Stimulated activated CD8-positive, alpha-beta memory T cell treated with anti-CD3 and anti-CD28 coated beads, Interleukin-15, amount 100 ng/mL, for 48 hours (primary cell): ENCODE measurements around the gene COQ10A.
A peak's percentile ranks its signal among the peaks of the same experiment; 100 is the strongest.
"Not testable (repeated sequence)": the region's sequence is repeated elsewhere in the genome, so short reads cannot be mapped to it uniquely, and the experiment has no call there.

Experiments
- DNase-seq, 2 donors: peaks; one replicate each; pipeline ENCODE4 v3.0.0-alpha.2; 2020; ENCODE audit warnings: low read depth in 2 of 2

The COQ10A gene

DNA sequence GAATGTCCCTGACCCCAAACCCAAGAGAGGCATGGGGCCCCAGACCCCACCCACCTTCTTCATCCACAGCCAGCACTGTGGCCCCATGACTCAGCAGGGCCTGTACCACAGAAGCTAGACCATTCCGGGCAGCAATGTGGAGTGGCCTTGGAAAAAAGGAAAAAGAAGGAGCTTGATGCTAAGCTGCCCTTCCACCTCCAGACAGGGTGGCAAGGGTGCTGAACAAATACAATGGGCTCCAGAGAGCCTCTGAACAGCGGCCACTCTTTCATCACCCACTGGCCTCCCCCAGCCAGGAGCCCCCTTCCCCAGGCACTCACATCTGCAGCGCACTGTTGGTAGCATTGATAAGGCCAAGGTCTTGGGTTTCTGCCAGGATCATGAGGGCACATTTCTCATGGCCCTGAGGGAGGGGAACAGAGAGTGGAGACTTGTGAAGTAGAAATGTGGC is 23.0 kb upstream of the COQ10A start:
- no peak for DNase-seq

DNA sequence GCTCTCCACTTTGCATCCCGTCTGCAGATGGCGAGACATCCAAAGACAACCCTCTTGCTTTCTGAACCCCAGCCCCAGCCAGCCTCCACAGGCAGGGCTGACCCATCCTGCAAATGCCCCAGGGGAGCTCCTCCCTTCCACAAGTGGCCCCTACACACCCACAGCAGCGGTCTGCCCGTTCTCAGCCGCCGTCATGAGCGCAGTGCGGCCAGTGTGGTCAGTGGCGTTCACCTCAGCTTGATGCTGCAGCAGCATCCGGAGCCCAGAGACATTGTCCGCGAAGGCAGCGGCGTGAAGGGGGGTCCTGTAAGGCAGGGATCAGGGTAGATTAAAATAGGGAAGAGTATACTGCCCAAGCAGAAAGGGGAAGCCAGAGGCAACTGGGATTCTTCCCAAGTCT is 22.2 kb upstream of the COQ10A start:
- DNase-seq, result no peak

DNA sequence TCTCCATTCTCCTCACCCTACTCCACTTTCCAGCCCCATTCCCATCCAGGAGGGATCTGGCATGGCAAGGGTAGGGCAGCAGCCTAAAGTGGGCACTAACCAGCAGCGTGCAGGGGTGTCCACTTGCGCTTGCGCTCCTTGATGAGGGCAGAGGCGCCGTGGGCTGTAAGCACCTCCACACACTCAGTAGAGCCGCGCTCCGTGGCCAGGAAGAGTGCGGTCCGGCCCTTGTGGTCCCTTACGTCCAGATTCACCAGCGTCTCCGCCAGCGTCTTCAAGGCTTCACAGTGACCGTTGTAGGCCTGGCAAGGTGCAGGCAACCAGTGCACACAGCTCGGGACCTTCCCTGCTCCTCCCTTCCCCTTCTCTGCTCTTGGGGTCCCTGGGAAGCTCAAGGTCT is 18.8 kb upstream of the COQ10A start:
- no peak for DNase-seq

DNA sequence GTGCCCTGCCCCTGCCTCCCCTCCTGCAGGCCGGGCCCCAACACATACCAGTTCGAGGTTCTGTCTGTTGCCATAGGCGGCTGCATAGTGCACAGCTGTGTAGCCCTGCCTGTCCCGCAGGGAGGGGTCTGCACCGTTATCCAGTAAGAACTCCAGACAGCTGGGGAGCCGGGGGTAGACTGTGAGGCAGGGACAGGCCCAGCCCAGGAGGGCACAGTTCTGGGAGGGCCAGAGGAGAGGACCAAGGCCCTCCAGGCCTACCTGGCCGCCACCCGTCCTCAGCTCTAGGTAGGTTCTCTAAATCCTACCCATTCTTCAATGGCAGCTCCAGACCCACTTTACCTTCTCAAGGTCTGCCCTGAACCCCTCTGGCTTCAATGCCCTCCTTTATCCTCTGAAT is 18.0 kb upstream of the COQ10A start:
- DNase-seq, result no peak

DNA sequence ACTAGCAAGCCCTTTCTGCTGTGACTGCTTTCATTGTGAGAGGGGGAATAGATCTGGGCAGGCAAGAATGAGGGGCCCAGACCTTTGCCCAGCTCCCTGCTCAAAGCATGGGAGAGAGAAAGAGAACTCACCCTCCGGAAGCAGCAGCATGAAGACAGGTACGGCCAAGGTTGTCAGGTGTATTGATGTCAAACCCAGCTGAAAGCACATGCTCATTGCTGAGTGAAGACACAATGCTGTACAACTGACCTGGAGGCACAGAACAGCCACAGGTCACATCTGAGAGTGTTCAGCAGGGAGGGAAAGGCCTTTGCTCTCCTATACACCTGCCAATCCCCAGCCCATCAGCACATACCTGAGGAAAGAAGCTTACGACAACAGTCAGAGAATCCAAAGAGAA is 14.1 kb upstream of the COQ10A start:
- DNase-seq, result no peak

DNA sequence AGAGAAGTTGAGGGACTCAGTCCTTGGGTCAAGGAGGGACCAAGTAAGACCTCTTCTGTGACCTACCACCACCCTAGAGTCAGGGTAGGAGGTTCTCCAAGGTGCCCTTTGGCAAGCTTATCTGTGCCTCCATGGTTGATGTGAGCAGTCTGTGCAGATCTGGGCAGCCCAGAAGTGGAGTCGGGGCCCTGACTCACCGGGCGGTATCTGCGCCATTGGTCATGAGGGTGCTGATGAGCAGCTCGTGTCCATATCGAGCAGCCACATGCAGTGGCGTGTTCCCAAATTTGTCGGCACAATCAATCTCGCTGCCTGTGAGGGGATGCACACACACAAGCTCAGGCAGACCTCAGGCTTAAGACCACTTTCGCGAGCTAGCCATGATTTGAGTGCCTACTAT is 13.7 kb upstream of the COQ10A start:
- DNase-seq, result no peak

DNA sequence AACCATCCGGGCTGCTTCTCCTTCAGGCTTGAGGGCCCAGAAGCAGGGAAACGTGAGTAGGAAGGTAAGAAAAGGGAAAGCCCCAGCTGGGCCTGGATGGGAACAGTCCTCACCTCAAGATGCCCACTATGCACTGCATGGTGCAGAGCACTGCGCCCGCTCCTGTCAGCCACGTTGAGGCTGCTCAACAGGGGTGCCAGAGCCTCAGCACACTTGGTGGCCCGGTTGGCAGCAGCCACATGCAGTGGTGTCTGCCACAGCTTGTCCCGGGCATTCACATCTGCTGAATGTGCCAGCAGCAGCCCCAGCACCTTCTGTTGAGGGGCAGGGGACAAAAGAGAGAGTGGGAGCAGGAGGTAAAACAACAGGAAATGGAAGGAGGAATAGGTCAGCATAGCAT is 11.1 kb upstream of the COQ10A start:
- DNase-seq, result no peak

DNA sequence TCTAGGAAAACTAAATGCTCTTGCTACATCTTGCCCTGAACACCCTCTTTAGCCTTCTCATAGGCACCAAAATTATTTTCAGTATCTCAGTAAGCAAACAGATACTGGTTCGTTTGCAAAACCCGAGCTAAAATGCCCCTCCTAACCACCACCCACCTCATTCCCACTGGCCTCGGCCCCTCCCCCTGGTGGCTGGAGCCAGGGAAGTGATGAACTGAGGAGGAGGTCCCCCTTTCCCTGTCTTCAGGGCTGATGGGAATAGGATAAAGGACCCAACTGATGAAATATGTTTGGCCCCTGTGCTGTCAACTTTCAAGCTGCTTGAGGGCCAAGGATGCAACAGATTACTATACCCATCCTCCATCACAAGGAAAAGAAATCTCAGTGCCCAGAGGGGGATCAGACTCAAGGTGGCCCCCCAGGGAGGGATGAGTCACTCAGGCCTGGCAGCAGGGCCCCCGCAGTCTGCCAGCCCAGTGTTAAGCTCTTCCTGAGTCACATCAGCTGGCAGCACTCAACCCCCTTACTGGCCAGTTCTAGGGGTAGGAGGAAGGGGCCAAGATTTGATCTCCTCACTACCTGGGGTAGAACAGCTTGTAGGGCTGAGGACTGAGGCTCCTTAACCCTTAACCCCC is 10.3 kb upstream of the COQ10A start:
- DNase-seq, result no peak

DNA sequence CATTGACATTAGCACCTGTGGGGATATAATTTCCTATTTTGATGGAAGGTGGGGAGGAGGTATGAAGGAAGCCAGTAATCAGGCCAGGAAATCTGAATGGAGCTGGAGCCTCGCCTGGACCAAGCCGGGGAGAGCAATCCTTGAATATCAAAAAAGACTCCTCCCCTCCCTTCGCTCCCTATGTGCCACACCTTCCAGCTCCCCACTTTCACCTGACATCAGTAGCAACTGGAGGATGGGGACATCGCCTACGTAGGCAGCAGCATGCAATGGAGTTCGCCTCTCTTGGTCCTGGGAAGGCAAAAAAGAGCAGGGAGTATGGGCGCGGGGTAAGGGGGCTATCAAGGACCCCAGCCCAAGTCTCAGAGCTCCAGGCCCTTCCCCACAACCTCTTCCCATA is 9.7 kb upstream of the COQ10A start:
- DNase-seq, result no peak

DNA sequence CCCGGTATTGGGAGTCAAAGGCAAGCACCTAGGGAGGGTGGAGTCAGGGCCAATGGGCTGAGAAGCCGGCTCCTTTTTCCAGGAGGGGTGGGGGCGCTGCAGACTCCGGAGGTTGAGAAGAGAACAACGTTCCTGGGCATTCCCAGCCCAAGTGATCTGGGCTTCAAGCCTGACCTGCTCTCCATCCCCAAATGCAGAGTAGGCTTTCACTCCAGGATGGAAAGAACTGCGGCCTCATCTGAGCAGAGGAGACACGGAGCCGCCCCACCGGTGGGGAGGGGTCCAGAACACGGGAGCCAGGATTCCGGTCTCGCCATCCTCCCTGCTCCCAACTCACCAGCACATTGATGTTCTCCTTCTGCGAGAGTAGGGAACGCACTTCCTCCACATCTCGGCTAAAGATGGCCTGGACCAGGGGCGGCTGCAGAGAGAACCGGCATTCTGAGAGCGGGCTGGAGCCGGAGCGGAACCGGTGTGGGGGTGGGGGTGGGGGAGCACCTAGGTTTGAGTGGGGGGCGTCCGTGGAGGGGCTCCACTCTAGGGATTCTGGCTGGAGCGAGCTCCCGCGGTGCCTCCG is 9.2 kb upstream of the COQ10A start:
- DNase-seq, result no peak

DNA sequence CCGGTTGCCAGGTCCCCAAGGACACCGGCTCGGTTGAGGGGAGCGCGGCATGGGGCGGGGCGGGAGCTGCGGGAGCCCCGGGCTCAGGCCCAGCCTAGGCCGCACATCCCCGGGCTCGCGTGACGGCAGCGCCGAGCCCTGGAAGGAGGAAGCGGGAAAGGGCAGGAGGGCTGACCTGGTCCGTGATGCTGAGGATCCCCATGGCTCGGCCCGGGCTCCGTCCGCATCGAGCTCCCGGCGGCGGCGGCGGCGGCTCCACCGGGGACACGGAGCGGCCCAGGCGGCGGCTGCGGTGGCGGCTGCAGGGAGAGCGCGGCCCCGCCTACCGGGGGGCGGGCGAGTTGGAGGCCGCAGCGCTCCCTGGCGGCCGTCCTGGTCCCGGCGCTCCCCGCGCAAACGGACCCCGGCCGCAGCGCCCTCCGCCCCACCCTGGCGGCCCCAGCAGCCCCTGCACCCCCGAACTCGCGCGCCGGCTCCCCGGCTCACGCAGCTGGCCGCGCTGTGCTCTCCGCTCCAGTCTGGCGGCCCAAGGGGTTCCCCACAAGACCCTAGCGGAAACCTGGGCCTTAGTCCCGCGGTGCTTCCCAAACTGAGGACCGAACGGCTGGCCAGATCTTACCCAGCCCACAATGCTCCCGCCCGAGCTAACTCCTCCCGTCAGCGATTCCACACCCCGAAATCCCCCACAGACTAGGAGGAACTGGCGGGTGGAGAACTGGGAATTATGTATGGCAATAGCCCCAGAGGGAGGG is 8.5 kb upstream of the COQ10A start, which contains the start of gene ANKRD52:
TSS of gene ANKRD52 (minus strand) at position 317 of the 752 bp plus-strand sequence. CDS start at position 202, 115 bp downstream.
- peak; percentile 71 to 74 for DNase-seq

DNA sequence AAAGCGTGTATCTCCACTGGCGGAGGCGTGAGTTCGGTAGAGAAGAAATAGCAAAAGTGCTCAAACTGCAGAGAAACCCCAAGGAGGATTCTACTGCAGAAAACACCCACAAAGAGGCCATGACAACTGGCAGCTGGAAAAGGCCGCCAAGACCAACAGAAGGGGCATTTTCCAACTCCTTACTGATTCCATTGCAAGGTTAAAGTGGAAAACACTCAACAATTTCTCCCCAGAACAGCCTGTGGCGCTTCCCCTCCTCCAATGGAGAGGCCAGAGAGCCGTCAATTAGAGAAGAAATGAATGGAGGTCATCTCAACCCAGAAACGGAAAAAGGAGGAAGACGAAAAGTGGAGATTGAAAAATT is 7.9 kb upstream of the COQ10A start:
- DNase-seq, result no peak

DNA sequence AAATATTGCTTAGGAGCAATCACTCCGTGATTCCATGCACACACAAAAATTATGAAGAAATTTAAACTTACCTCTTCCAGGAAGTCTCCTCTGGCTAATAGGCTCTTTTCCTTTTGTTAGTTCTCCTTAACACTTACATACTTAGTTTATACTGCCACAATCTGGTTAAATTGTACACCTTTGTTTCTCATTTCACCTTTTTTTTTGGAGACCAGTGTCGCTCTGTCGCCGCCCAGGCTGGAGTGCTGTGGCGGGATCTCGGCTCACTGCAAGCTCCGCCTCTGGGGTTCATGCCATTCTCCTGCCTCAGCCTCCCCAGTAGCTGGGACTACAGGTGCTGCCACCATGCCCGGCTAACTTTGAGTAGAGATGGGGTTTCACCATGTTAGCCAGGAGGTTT is 6.4 kb upstream of the COQ10A start:
- no peak for DNase-seq

DNA sequence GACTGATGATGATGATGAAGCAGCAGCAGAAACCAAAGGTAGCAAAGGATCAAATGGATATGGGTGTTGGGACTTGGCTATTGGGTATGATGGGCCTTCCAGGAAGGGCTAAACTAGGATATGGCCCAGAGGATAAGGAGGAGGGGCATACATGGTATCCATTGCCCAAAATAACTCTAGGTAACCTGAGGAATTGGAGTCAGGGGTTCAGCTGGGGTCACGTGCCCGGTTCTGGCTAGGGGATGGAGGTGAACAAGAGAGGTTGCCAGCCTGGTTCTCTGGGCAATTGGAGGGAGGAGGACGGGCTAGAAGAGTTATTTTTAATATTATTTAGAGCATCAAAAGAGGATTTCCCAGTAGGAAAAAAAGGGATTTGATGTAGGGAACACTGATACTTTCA is 5.8 kb upstream of the COQ10A start:
- no peak for DNase-seq

DNA sequence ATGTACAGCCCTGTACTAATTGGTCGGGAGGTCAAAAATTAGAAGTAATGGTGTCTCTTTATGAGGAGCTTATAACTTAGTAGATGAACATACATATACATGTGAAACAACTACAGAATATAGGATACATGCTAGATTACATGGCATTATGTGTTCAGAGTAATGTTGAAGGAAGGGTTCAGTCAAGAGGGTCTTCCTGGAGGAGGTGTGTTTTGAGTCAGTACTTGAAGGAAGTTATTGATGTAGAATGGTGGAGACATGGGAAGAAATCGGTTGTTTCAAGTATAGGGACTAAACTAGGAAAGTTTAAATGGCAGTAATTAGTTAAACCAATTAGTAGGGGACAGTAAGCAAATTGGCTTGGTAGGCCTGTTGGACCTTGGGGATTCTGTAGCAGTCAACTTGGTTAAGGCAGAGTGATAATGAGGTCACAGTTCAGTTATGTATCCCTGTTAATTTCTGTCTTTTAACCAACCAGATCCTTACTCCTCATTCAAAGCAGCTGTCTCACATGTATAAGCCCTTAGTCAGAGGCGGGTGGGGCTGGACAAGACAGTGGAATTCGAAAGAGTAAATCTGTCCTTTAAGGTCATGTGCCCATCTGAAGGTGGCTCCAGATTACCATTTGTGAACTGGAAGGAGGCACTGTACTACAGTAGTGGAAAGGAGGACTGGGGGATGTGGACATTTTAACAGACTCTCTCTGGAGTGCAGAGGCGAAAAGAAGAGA is 5.1 kb upstream of the COQ10A start:
- no peak for DNase-seq

DNA sequence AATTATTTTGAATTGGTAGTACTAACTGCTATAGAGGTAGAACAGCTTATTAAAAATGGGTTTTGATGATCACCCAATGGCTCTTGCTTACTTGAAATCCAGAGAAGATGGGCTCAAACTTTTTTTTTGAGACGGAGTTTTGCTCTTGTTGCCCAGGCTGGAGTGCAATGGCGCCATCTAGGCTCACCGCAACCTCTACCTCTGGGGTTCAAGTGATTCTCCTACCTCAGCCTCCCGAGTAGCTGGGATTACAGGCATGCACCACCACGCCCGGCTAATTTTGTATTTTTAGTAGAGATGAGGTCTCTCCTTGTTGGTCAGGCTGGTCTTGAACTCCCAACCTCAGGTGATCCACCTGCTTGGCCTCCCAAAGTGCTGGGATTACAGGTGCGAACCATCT is 3.8 kb upstream of the COQ10A start:
- DNase-seq, result not testable (repeated sequence)

DNA sequence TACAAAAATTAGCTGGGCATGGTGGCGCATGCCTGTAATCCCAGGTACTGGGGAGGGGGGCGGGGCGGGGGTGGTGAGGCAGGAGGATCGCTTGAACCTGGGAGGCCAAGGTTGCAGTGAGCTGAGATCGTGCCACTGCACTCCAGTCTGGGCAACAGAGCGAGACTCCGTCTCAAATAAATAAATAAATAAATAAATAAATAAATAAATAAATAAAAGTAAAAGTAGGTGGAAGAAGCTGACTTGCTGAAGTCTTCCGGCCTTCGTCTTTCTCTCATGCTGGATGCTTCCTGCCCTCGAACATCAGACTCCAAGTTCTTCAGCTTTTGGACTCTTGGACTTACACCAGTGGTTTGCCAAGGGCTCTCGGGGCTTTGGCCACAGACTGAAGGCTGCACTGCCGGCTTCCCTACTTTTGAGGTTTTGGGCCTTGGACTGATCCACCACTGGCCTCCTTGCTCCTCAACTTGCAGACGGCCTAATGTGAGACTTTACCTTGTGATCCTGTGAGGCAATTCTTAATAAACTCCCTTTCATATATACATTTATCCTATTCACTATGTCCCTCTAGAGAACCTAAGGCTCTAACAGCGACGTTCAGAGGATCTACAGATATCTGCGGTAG is 562 bp upstream of the COQ10A start:
- not testable (repeated sequence) for DNase-seq

DNA sequence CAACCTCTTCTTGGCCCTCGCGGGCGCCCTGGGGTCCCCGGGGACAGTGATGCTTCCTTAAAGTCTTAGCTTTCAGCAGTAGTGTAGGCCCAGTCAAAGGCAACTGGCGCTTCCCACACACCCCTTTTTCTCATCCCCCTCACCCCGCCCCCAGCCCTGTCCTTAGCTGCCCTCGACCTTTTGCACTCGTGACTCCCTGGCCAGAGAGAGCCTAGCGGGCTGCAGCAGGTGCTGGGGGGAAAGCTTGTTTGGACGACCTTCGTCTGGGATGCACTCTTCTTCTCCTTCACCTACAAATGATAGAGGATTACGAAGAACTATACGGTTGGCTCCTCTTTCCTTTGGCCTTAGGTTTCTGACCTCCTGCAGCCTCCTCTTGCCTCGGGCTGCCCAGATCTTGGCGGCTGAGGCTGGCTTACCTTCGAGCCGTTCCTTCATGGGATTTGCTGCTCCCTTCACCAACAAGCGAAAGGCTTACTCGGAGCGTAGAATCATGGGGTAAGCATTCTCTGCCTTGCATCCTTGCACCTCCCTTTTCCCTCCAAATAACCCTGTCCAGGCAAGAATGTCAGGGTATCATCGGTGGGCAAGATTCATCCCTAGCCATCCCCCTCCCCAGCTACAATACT is 815 bp downstream of the COQ10A start:
- DNase-seq, result no peak

DNA sequence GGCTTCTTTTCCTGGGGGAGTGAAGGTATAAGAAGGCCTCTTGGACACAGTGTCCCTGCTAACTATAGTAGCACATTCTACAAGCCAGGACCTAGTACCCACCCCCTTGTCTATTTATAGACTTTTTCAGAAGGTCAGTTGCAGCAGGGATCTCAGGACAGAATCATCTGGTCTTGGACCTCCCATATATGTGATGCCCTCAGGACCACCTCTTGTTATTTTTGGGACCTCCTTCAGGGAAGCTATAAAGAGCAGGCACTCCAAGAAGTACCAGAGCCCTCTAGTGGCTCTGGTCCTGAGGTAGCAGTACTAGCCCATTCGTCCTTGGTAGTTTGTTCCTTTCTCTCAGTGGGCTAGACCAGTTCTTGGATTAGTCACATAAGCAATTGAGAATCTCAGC is 4.3 kb downstream of the COQ10A start:
- no peak for DNase-seq

DNA sequence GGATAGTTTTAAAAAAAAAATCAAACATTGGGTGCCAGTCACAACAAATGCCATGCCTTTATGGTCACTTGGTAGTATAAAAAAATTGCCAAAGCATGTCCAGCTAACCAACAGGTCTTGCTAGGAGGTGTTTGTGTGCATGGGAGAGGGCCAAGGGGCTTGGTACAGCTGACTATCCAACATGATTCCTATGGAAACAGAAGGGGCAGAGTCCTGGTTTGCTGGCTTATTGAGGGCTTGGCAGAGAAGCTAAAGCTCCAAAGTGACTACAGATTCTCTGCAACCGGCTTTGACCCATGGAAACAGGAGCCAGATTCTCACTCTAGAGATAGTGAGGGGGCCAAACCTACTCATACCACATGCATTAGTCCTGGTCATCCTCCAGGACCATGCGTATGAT is 5.7 kb downstream of the COQ10A start:
- DNase-seq, result not testable (repeated sequence)

DNA sequence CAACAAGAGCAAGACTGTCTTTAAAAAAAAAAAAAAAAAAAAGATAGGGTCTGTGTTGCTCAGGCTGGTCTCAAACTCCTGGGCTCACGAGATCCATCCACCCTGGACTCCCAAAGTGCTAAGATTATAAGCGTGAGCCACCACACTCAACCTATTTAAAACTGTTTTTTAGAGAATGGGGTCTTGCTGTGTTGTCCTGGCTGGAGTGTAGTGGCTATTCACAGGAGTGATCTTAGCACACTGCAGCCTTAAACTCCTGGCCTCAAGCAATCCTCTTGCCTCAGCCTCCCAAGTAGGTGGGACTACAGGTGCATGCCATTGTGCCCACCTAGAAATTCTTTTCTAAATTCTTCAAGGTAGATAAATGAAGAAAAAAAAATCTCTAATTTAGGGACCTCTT is 7.6 kb downstream of the COQ10A start:
- no peak for DNase-seq

DNA sequence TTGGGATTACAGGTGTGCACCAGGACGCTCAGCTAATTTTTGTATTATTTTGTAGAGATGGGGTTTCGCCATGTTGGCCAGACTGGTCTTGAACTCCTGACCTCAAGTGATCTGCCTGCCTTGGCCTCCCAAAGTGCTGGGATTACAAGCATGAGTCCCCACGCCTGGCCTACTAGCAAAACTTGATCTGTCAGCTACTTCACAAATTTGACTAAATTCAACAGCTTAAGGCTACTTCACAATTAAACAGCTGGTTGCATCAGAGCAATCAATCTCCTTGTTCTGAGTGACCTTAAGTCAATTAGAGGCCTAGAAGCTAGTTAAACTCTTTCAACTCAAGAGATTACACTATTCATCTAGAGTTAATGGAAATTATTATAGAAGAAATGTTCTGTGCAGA is 12.2 kb downstream of the COQ10A start:
- no peak for DNase-seq
